ENCODE measurements around the gene CBX8.

The CBX8 gene

GRCh38 chr17:79819534-79820276 is 22.8 kb upstream of the CBX8 start:
- TF ChIP-seq CTCF (IDR thresholded peaks at IDR 0.05; ENCODE audit: insufficient read depth, low read length, poor library complexity, severe bottlenecking) (no peak), EZH2phosphoT487 (conservative IDR thresholded peaks at IDR 0.05; ENCODE audit: low read length) (no peak)
- H3K4me3 ChIP-seq (ENCODE audit: insufficient read depth, low read length, poor library complexity, severe bottlenecking) = no peak overlapping the region
- H4K20me1 ChIP-seq (ENCODE audit: low read depth, low read length) = no peaks in the 10 kb centered on the region
- H3F3A ChIP-seq (ENCODE audit: insufficient read depth) = no peaks in the 10 kb centered on the region
- H3K4me2 ChIP-seq (ENCODE audit: low read depth, low read length, poor library complexity, severe bottlenecking) = no peak overlapping the region
- H3K9me3 ChIP-seq (ENCODE audit: insufficient read depth, low read length) = no peaks in the 10 kb centered on the region
- no peaks in the 10 kb centered on the region for H3K9me2 ChIP-seq (replicated peaks; ENCODE audit: insufficient read depth, low read length)
- no peak overlapping the region for H3K9ac ChIP-seq (ENCODE audit: low read length)
- no peak overlapping the region for H3K27ac ChIP-seq (ENCODE audit: low read depth, low read length)
- no peaks in the 10 kb centered on the region for H3K79me2 ChIP-seq (ENCODE audit: insufficient read depth, low read length)
- H3K36me3 ChIP-seq (ENCODE audit: low read length) = no peaks in the 10 kb centered on the region
- no peaks in the 10 kb centered on the region for H3K27me3 ChIP-seq (ENCODE audit: low read length)
- H2AFZ ChIP-seq (ENCODE audit: low read depth, low read length, severe bottlenecking) = no peak overlapping the region

DNA sequence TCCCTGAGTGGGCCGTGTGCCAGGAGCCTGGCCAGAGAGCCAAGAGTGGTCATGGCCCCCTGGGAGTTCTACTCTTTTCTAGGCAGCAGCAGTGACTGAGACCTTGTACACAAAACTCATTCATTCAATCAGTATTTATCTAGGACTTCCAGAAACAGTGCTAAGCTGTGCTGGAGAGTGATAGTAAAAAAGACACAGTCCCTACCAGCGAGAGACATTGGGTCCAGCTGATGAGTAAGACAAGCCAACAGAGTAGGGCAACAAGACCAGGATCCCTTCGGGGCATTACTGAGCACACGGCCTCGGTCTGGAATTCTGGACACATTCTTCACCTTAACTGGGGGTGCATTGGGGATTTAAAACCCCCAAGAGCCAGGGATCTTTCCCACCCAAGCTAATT is 22.2 kb upstream of the CBX8 start:
- H3K27me3 ChIP-seq (ENCODE audit: low read length) = no peaks in the 10 kb centered on the region
- H3F3A ChIP-seq (ENCODE audit: insufficient read depth) = no peaks in the 10 kb centered on the region
- no peak overlapping the region for H3K9ac ChIP-seq (ENCODE audit: low read length)
- H3K27ac ChIP-seq (ENCODE audit: low read depth, low read length) = no peak overlapping the region
- no peaks in the 10 kb centered on the region for H3K79me2 ChIP-seq (ENCODE audit: insufficient read depth, low read length)
- no peaks in the 10 kb centered on the region for H4K20me1 ChIP-seq (ENCODE audit: low read depth, low read length)
- no peak overlapping the region for H3K4me2 ChIP-seq (ENCODE audit: low read depth, low read length, poor library complexity, severe bottlenecking)
- no peak overlapping the region for H2AFZ ChIP-seq (ENCODE audit: low read depth, low read length, severe bottlenecking)
- TF ChIP-seq EZH2phosphoT487 (conservative IDR thresholded peaks at IDR 0.05; ENCODE audit: low read length) (no peak), CTCF (IDR thresholded peaks at IDR 0.05; ENCODE audit: insufficient read depth, low read length, poor library complexity, severe bottlenecking) (no peak)
- no peak overlapping the region for H3K4me3 ChIP-seq (ENCODE audit: insufficient read depth, low read length, poor library complexity, severe bottlenecking)
- no peaks in the 10 kb centered on the region for H3K36me3 ChIP-seq (ENCODE audit: low read length)
- H3K9me2 ChIP-seq (replicated peaks; ENCODE audit: insufficient read depth, low read length) = no peaks in the 10 kb centered on the region
- H3K9me3 ChIP-seq (ENCODE audit: insufficient read depth, low read length) = no peaks in the 10 kb centered on the region

DNA sequence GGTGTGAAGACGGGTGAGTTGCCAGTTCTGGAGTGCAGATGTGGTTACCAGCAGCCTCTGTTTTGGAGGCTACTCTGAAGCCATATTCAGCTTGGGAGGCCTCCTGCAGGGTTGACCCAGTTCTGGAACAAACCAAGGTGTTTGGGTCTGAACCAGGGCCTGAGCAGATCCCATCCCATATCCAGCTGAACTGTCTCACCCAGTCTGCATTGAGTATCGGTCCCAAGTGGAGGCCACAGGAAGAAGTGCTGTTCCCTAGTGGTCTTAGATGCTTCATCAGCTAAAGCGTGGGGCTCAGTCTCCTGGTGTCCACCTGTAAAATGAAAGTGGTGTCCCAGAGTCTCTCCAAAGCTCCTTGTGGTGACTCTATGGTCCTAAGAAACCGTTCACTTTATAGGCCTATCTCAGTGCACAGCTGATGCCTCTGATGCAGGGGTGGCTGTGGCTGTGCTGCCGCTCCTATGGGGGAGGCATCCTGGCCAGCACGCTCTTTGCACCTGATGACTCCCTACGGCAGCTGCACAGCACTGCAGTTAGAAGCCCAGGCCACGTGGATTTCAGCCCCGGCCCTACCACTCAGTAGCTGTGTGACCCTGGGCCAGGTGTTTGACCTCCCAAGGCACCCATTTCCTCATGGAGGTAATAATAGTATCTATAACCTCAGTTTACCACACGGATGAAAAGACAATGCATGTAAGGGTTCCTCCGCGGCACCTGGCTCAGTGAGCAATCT is 21.3 kb upstream of the CBX8 start:
- H3K4me2 ChIP-seq (ENCODE audit: low read depth, low read length, poor library complexity, severe bottlenecking) = no peak overlapping the region
- H3K9ac ChIP-seq (ENCODE audit: low read length) = no peak overlapping the region
- H2AFZ ChIP-seq (ENCODE audit: low read depth, low read length, severe bottlenecking) = no peak overlapping the region
- no peak overlapping the region for H3K4me3 ChIP-seq (ENCODE audit: insufficient read depth, low read length, poor library complexity, severe bottlenecking)
- TF ChIP-seq CTCF (IDR thresholded peaks at IDR 0.05; ENCODE audit: insufficient read depth, low read length, poor library complexity, severe bottlenecking) = no peak
- no peak for TF ChIP-seq EZH2phosphoT487 (conservative IDR thresholded peaks at IDR 0.05; ENCODE audit: low read length)
- no peaks in the 10 kb centered on the region for H3K9me3 ChIP-seq (ENCODE audit: insufficient read depth, low read length)
- no peaks in the 10 kb centered on the region for H3F3A ChIP-seq (ENCODE audit: insufficient read depth)
- no peaks in the 10 kb centered on the region for H4K20me1 ChIP-seq (ENCODE audit: low read depth, low read length)
- H3K9me2 ChIP-seq (replicated peaks; ENCODE audit: insufficient read depth, low read length) = no peaks in the 10 kb centered on the region
- H3K36me3 ChIP-seq (ENCODE audit: low read length) = no peaks in the 10 kb centered on the region
- no peak overlapping the region for H3K27ac ChIP-seq (ENCODE audit: low read depth, low read length)
- no peaks in the 10 kb centered on the region for H3K27me3 ChIP-seq (ENCODE audit: low read length)
- H3K79me2 ChIP-seq (ENCODE audit: insufficient read depth, low read length) = no peaks in the 10 kb centered on the region
